BE2C (cell line): Measurements from ENCODE around the gene DBH.
A peak's percentile ranks its signal among the peaks of the same experiment; 100 is the strongest.

Experiments
- DNase-seq: peaks from one replicate; pipeline ENCODE4 v3.0.0-alpha.2; 2020
- H3K27me3 ChIP-seq: fragments of 250-450 bp; sonication (Bioruptor Pico); 2 replicates; pipeline ENCODE4 v1.5.1; 2020; ENCODE audit warnings: mild to moderate bottlenecking
- H3K36me3 ChIP-seq: fragments of 250-450 bp; sonication (Bioruptor Pico); 2 replicates; pipeline ENCODE4 v1.5.1; 2020; ENCODE audit warnings: mild to moderate bottlenecking
- H3K4me1 ChIP-seq: fragments of 250-450 bp; sonication (Bioruptor Pico); 2 replicates; pipeline ENCODE4 v1.5.1; 2020
- H3K4me3 ChIP-seq: 2 replicates; pipeline ENCODE4 v1.5.1; 2011; ENCODE audit warnings: low read depth, low read length
- H3K9me3 ChIP-seq: fragments of 250-450 bp; sonication (Bioruptor Pico); 2 replicates; pipeline ENCODE4 v1.5.1; 2020
- TF ChIP-seq, protein P1 (sequence below): IDR thresholded peaks from 2 replicates; pipeline ENCODE4 v1.5.1; 2012; ENCODE audit warnings: mild to moderate bottlenecking, low read depth, low read length

DBH gene

GRCh38 chr9:133705576-133705975 is 69.4 kb downstream of the DBH start:
- no peak overlapping the region for H3K4me3 ChIP-seq
- H3K36me3 ChIP-seq = no peaks in the 10 kb centered on the region
- DNase-seq = no peak
- no peaks in the 10 kb centered on the region for H3K27me3 ChIP-seq
- H3K9me3 ChIP-seq = no peaks in the 10 kb centered on the region
- peaks cover 20% of the 10 kb centered on the region for H3K4me1 ChIP-seq
- TF ChIP-seq, protein P1, sequence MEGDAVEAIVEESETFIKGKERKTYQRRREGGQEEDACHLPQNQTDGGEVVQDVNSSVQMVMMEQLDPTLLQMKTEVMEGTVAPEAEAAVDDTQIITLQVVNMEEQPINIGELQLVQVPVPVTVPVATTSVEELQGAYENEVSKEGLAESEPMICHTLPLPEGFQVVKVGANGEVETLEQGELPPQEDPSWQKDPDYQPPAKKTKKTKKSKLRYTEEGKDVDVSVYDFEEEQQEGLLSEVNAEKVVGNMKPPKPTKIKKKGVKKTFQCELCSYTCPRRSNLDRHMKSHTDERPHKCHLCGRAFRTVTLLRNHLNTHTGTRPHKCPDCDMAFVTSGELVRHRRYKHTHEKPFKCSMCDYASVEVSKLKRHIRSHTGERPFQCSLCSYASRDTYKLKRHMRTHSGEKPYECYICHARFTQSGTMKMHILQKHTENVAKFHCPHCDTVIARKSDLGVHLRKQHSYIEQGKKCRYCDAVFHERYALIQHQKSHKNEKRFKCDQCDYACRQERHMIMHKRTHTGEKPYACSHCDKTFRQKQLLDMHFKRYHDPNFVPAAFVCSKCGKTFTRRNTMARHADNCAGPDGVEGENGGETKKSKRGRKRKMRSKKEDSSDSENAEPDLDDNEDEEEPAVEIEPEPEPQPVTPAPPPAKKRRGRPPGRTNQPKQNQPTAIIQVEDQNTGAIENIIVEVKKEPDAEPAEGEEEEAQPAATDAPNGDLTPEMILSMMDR = no peak

DNA sequence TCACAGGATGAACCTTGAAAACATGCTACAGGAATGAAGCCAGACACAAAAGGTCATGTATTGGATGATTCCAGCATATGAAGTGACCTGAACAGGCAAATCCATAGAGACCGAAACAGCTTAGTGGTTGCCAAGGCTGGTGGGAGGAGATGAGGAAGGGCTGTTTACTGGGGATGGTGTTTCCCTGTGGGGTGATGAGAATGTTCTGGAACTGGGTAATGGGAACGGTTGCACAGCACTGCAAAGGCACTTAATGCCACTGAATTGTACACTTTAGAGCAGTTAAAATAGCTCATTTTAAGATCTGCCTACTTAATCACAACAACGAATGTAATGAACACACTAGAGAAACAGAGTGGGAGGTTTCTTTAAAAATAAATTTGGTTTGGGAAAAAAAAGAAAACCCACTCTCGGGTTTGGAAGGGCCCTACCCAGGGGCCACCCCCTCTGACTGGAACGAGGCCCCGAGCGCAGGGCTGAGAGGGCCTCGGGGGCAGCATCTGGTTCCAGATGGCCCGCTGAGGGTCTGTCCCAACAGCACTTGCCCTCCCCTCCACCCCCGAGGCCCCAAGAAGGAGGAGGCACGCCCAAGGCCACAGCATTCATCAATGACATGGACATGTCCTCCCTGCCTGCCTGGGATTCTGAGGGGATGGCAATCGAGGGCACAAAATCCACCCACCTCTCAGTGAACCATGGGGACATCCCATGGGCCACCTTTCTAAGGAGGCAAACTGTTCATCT is 70.3 kb downstream of the DBH start:
- H3K4me1 ChIP-seq = peaks cover 26% of the 10 kb centered on the region
- H3K36me3 ChIP-seq = no peaks in the 10 kb centered on the region
- H3K9me3 ChIP-seq = no peaks in the 10 kb centered on the region
- H3K27me3 ChIP-seq = no peaks in the 10 kb centered on the region
- TF ChIP-seq, protein P1 = no peak
- H3K4me3 ChIP-seq = no peak overlapping the region
- peak; percentile 7 for DNase-seq

DNA sequence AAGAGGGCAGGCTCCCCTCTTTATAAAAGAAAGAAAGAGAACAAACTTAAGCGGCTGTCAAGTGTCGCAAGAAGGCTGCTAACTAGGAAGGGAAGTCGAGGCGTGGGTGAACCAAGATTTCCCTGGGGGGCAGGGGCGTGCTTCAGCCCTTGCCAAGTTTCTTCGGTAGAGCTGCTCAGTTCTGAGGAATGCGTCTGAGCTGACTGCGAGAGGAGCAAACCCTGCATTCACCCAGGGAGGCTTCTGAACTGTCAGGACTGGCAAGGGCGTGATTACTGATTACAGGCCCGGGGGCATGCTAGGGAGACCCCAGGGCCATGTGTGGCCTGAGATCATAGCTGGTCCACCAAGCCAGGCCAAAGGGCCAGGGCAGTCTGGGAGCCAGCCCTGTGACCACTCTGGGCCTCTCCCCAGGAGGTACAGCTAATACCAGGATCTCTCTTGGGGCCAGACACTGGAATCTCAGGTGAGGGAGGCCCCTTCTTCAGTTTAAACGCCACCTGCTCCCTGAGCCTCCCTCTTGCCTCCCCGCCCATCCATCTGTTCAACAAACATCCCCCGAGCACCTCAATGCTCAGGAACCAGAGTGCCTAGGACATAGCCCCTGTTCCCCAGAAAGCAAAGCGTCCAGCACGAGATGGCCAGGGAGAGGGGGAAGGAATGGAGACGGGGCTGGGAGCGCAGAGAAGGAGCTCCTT is 71.1 kb downstream of the DBH start:
- Histone ChIP-seq H3K4me3 (no peak overlapping the region), H3K36me3 (no peaks in the 10 kb centered on the region), H3K4me1 (peaks cover 31% of the 10 kb centered on the region), H3K27me3 (no peaks in the 10 kb centered on the region), H3K9me3 (no peaks in the 10 kb centered on the region)
- TF ChIP-seq, protein P1 = no peak
- DNase-seq = peak; percentile 6

- DNase-seq = peak; percentile 14
- TF ChIP-seq, protein P1 = no peak
- Histone ChIP-seq H3K4me1 (peaks cover 31% of the 10 kb centered on the region), H3K27me3 (no peaks in the 10 kb centered on the region), H3K36me3 (no peaks in the 10 kb centered on the region), H3K9me3 (no peaks in the 10 kb centered on the region), H3K4me3 (no peak overlapping the region)
Observed at GRCh38 chr9:133707763-133708245, 71.6 kb downstream of the DBH start.

GRCh38 chr9:133708246-133709014 is 72.3 kb downstream of the DBH start:
- Histone ChIP-seq H3K4me1 (peaks cover 35% of the 10 kb centered on the region), H3K9me3 (no peaks in the 10 kb centered on the region), H3K27me3 (no peaks in the 10 kb centered on the region), H3K4me3 (no peak overlapping the region), H3K36me3 (no peaks in the 10 kb centered on the region)
- TF ChIP-seq, protein P1 = no peak
- DNase-seq = peak; percentile 8
